Rectal smooth muscle tissue (tissue), 1 donor: ENCODE measurements around the gene MAK.
"Not testable (repeated sequence)": the region's sequence is repeated elsewhere in the genome, so short reads cannot be mapped to it uniquely, and the experiment has no call there.

Experiments
- H3K27ac ChIP-seq: one replicate; pipeline ENCODE4 v1.7.0; 2013; ENCODE audit warnings: low read depth, low read length, inconsistent platforms
- H3K27me3 ChIP-seq: one replicate; pipeline ENCODE4 v1.7.0; 2013; ENCODE audit warnings: low read length; ENCODE audit not compliant: control insufficient read depth, insufficient read depth
- H3K36me3 ChIP-seq: one replicate; pipeline ENCODE4 v1.7.0; 2013; ENCODE audit warnings: low read length; ENCODE audit not compliant: control insufficient read depth, insufficient read depth
- H3K4me1 ChIP-seq: one replicate; pipeline ENCODE4 v1.7.0; 2013; ENCODE audit warnings: low read length; ENCODE audit not compliant: control insufficient read depth, insufficient read depth
- H3K4me3 ChIP-seq: one replicate; pipeline ENCODE4 v1.7.0; 2013; ENCODE audit warnings: low read length
- H3K9ac ChIP-seq: one replicate; pipeline ENCODE4 v1.7.0; 2013; ENCODE audit warnings: low read length

Gene MAK

DNA sequence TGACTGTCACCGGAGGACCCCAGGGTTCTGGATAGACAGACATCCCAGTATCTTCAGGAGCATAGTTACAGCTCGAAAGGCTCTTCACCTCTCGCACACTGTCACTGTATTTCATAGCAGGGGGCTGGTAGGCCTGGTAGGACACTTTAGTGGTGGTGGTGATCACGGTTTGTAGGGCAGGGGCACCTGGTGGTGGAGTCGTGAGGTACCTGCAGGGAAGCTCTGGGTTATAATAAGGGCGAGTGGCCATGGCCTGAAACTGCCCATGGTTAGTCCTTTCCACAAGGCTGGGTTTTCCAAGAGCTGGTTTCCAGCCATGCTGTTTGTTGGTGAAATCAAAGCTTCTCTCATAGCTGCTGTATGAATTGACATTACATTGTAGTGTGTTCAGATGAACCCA, 35.9 kb upstream of the MAK start:
- Histone ChIP-seq H3K36me3 (no peaks in the 10 kb centered on the region), H3K27ac (no peak overlapping the region), H3K27me3 (no peaks in the 10 kb centered on the region), H3K4me1 (no peaks in the 10 kb centered on the region), H3K9ac (no peak overlapping the region), H3K4me3 (no peak overlapping the region)

DNA sequence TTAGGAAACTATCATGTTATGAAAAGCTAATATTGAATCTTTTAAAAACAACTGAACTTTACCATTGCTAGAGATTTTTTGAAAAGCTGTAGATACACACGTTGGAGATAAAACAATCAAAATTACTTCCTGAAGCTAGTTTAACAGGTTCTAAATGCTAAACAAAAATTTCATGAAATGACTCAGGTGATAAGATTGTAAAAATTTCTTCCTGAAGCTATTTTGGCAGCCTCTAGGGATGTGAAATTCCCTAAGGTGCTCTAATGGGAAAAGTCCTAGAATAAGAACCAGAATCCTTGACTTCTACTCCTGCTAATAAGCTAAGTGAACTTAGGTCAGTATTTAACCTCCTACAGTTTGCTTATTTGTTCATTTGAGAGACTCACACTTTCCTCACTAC, 35.0 kb upstream of the MAK start:
- no peaks in the 10 kb centered on the region for H3K36me3 ChIP-seq
- no peak overlapping the region for H3K9ac ChIP-seq
- no peaks in the 10 kb centered on the region for H3K4me1 ChIP-seq
- H3K27me3 ChIP-seq = no peaks in the 10 kb centered on the region
- no peak overlapping the region for H3K4me3 ChIP-seq
- H3K27ac ChIP-seq = no peak overlapping the region

DNA sequence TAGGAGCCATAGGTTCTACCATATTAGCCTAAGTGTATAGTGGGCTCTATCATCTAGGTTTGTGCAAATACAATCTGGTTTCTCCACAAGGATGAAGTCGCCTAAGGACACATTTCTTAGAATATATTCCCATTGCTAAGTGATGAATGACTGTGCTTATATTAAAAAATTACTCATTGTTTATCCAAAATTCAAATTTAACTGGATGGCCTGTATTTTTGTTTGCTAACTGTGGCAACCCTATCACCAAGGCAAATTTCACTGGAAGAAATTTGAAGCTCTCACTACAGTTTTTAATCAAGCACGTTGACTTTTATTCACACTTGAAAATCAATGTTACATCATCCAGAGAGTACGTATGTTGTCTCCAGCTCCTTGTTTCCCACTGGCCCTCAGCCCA, 29.6 kb upstream of the MAK start:
- H3K27me3 ChIP-seq = no peaks in the 10 kb centered on the region
- H3K4me1 ChIP-seq = no peaks in the 10 kb centered on the region
- no peaks in the 10 kb centered on the region for H3K36me3 ChIP-seq
- no peak overlapping the region for H3K9ac ChIP-seq
- H3K27ac ChIP-seq = no peak overlapping the region
- no peak overlapping the region for H3K4me3 ChIP-seq

DNA sequence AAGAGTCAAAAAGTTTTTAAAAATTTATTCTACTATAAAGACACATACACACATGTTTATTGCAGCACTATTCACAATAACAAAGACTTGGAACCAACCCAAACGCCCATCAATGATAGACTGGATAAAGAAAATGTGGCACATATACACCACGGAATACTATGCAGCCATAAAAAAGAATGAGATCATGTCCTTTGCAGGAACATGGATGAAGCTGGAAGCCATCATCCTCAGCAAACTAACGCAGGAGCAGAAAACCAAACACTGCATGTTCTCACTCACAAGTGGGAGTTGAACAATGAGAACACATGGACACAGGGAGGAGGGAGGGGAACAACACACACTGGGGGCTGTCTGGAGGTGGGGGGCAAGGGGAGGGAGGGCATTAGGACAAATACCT, 28.4 kb upstream of the MAK start:
- not testable (repeated sequence) for H3K27ac ChIP-seq, H3K4me3 ChIP-seq, H3K36me3 ChIP-seq, H3K27me3 ChIP-seq, H3K9ac ChIP-seq, H3K4me1 ChIP-seq

DNA sequence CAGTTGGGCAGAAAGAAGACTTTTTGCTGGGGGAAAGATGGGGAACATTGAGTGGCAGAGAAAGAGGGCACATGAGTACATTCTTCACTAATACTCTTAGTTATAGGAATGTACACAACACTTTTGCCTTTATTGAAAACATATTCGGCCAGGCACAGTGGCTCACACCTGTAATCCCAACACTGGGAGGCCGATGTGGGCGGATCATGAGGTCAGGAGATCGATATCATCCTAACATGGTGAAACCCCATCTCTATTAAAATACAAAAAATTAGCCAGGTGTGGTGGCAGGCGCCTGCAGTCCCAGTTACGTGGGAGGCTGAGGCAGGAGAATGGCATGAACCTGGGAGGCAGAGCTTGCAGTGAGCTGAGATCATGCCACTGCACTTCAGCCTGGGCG, 24.7 kb upstream of the MAK start:
- not testable (repeated sequence) for H3K27me3 ChIP-seq, H3K4me3 ChIP-seq, H3K4me1 ChIP-seq, H3K36me3 ChIP-seq, H3K9ac ChIP-seq, H3K27ac ChIP-seq

DNA sequence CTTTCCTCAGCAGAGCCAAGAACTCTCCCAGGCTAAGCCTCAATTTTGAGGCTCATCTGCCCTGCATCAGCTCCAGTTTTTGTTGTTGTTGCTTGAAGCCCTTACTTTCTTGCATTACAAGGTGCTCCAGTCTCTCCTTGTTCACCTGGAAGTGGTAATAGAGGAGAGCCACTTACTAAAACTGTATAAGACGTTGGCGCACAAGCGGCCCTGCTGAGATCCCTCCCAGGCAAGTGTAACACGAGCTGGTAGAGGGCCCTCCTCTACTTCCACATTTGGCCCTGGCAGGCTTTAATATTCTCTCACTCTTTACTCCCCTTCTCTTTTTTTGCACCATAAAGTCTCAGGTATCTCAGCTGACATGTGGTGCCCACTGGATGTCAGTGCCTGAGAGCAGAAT, 24.0 kb upstream of the MAK start:
- Histone ChIP-seq H3K27me3 (no peaks in the 10 kb centered on the region), H3K36me3 (no peaks in the 10 kb centered on the region), H3K9ac (no peak overlapping the region), H3K4me3 (no peak overlapping the region), H3K4me1 (no peaks in the 10 kb centered on the region), H3K27ac (no peak overlapping the region)

DNA sequence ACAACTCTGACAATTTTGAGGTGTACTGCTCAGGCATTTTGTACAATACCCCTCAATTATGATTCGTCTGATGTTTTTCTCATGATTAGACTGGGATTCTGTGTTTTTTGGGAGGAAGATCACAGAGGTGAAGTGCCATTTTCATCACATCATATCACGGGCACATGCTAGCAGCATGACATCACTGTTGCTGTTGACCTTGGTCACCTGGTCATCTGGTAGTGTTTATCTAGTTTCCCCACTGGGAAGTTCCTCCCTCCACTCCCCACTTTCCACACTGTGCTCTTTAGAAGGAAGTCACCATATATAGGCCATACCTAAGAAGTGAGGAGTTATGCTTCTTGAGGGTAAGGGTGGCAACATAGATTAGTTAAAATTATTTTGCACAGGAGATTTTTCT, 22.7 kb upstream of the MAK start:
- Histone ChIP-seq H3K4me3 (no peak overlapping the region), H3K27ac (no peak overlapping the region), H3K9ac (no peak overlapping the region), H3K4me1 (no peaks in the 10 kb centered on the region), H3K27me3 (no peaks in the 10 kb centered on the region), H3K36me3 (no peaks in the 10 kb centered on the region)

DNA sequence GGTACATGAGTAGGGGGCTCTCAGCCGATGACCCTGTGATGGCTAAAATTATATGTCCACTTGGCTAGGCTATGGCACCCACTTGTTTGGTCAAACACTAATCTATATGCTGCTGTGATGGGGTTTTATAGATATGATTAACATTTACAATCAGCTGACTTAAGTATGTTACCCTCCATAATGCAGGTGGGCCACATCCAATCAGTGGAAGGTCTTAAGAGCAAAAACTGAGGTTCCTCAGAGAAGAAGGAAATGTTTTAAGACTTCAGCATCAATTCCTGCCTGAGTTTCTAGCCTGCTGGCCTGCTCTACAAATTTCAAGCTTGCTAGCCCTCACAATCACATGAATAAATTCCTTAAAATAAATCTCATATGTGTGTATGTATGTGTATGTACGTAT, 18.9 kb upstream of the MAK start:
- no peak overlapping the region for H3K9ac ChIP-seq
- H3K27me3 ChIP-seq = no peaks in the 10 kb centered on the region
- H3K4me1 ChIP-seq = no peaks in the 10 kb centered on the region
- H3K36me3 ChIP-seq = no peaks in the 10 kb centered on the region
- no peak overlapping the region for H3K4me3 ChIP-seq
- no peak overlapping the region for H3K27ac ChIP-seq

DNA sequence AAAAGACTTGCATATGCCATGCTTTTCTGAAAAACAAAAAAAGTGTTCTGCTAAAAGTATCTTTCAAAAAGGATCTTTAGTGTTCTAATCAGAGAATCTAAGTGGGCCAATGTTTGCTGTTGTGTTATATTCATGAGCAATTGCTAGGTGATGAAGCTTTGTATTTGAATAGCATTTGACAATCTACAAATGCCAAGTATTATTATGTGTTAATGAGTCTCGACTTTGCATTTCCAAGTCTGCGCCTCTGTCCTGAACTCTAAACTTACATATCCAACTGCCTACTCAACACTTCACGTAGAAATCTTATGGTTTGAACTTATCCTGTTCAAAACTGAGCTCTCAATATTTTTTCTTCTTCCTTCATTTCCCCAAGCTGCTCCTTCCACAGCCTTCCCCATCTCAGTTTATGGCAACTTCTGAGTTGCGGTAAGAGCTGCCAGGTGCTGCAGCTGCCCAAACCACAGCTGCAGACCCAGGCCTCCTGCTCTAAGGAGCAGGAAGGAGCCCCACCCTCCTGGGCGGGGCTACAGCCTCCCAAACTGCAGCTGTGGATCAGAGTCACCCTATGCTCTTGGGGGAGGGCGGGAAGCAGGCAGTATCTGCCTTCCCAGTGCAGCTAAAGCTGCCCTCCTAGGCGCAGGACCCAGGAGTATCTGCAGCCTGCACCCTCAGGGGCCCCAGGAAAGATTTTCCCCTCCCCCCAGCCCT, 16.7 kb upstream of the MAK start:
- no peak overlapping the region for H3K4me3 ChIP-seq
- H3K4me1 ChIP-seq = no peaks in the 10 kb centered on the region
- no peaks in the 10 kb centered on the region for H3K27me3 ChIP-seq
- H3K36me3 ChIP-seq = no peaks in the 10 kb centered on the region
- no peak overlapping the region for H3K27ac ChIP-seq
- H3K9ac ChIP-seq = no peak overlapping the region

DNA sequence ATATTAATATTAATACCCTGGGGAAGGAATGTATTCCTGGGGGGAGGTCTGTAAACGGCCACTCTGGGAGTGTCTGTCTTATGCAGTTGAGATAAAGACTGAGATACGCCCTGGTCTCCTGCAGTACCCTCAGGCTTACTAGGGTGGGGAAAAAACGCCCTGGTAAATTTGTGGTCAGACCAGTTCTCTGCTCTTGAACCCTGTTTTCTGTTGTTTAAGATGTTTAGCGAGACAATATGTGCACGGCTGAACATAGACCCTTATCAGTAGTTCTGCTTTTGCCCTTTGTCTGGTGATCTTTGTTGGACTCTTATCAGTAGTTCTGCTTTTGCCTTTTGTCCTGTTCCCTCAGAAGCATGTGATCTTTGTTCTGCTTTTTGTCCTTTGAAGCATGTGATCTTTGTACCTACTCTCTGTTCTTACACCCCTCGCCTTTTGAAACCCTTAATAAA, 15.5 kb upstream of the MAK start:
- H3K27ac ChIP-seq, H3K9ac ChIP-seq, H3K27me3 ChIP-seq, H3K4me1 ChIP-seq, H3K4me3 ChIP-seq, H3K36me3 ChIP-seq: not testable (repeated sequence)

DNA sequence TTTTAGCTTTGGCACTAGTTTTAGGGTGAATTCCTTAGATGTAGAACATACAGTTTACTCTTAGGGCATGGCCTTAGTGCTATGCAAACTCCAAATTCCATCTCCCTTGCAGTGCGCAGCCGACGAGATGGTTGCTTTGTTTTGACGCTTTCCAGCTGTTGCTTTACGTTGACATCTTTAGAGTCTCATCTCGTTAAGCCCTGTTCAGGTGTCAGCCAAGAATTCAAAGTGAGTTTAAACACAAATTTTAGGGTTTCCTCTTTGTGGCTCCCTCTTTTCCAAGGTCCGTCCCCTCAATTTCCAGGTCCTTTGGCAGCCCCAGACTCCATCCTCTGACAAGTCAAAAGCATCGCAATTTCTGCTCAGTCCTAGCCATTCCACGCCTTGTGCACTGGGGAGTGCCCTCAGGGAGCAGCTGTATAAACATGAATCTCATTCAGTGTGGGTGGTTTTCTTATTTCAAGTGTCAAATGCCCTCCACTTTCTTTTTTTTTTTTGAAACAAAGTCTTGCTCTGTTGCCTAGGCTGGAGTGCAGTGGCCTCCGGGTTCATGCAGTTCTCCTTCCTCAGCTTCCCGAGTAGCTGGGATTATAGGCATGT, 14.1 kb upstream of the MAK start:
- Histone ChIP-seq H3K27ac (no peak overlapping the region), H3K4me1 (no peaks in the 10 kb centered on the region)

DNA sequence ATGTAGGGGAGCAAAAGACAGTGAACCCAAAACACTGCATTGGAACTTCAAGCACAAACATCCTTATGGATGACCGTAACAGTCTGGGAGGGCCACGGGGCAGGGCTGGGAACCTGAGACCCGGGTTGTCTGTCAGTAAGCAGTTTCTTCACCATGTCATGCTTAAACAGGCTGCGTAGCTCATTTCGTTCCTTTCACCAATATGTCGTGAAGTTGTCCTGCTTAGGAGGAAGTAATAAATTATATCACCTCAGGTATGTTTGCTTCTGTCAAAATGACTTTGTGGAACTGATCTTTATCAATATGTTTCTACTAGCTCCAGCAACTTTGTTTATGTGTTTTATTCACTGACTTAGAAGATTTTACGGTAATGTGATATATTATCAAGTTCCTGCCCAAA, 12.4 kb upstream of the MAK start:
- Histone ChIP-seq H3K4me1 (no peaks in the 10 kb centered on the region), H3K9ac (no peak overlapping the region), H3K27me3 (no peaks in the 10 kb centered on the region), H3K27ac (no peak overlapping the region), H3K4me3 (no peak overlapping the region), H3K36me3 (no peaks in the 10 kb centered on the region)

More for the DNA sequence above, 14.1 kb upstream of the MAK start:
- H3K36me3 ChIP-seq = no peaks in the 10 kb centered on the region
- H3K9ac ChIP-seq = no peak overlapping the region
- no peaks in the 10 kb centered on the region for H3K27me3 ChIP-seq
- no peak overlapping the region for H3K4me3 ChIP-seq

DNA sequence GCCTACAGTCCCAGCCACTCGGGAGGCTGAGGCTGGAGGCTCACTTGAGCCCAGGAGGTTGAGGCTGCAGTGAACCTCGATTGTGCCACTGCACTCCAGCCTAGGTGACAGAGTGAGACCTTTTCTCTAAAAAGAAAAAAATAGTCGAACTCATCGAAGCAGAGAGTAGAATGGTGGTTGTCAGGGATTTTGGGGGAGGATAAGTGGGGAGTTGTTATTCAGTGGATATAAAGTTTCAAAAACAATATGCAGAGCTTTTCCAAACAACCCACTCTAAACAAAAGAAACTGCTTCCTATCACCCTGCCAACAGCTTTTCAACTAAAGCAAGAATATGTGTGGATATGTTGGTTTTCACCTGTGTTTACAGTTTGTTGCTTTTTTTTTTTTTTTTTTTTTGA, 11.6 kb upstream of the MAK start:
- H3K9ac ChIP-seq = no peak overlapping the region
- no peaks in the 10 kb centered on the region for H3K36me3 ChIP-seq
- H3K4me1 ChIP-seq = no peaks in the 10 kb centered on the region
- H3K27ac ChIP-seq = no peak overlapping the region
- no peaks in the 10 kb centered on the region for H3K27me3 ChIP-seq
- H3K4me3 ChIP-seq = no peak overlapping the region
